ENCODE results near the gene ARHGAP26. TPM values are rescaled to one million over a fixed set of nuclear protein-coding genes. Genes with fewer than 3 reads are reported as not detected.

The ARHGAP26 gene
- total RNA-seq, 1 experiment from 2014 or later, result 54.3 TPM

GRCh38 chr5:142833517-142834449 is 63.6 kb downstream of the ARHGAP26 start:
- no peak overlapping the region for H3K4me3 Mint-ChIP-seq (ENCODE audit: unreplicated experiment)
- CTCF ChIA-PET, result interaction anchor here (0.6 to 2.1 kb wide), 4 partner anchors 63 to 682 kb away, joined by 3 to 10 read pairs (median 4); no protein-coding TSS in a partner anchor

DNA sequence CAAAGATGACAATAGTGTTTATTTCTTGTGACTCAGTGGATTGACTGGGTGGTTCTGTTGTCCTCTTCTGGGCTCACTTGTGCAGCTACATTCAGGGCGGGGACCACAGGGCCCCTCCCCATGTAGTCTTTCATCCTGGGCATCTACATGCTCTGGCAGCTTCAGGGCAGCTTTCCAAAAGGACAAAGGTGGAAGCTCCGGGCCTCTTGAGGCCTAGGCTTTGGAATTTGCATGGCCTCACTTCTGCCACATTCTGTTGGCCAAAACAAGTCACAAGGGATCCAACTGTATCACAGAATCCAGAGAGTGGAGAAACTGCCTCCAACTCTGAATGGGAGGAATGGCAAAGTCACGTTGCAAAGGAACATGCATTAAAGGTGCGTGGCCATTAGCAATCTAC is 64.3 kb downstream of the ARHGAP26 start:
- Mint-ChIP-seq H3K27me3 (ENCODE audit: insufficient read depth, unreplicated experiment) (no peaks in the 10 kb centered on the region), H3K4me1 (ENCODE audit: insufficient read depth, unreplicated experiment) (peaks cover 17% of the 10 kb centered on the region), H3K9me3 (ENCODE audit: unreplicated experiment) (no peaks in the 10 kb centered on the region), H3K27ac (ENCODE audit: low read depth, unreplicated experiment) (no peak overlapping the region), H3K36me3 (ENCODE audit: insufficient read depth, unreplicated experiment) (no peaks in the 10 kb centered on the region), H3K4me3 (ENCODE audit: unreplicated experiment) (no peak overlapping the region)
- ChIA-PET CTCF (interaction anchor here (0.6 to 2.1 kb wide), 5 partner anchors 30 to 683 kb away, joined by 3 to 10 read pairs (median 6); no protein-coding TSS in a partner anchor), POLR2A (interaction anchor here (0.6 to 1.1 kb wide), 3 partner anchors 12 to 40 kb away, joined by 3 to 5 read pairs (median 3); no protein-coding TSS in a partner anchor)
- no TSS peak for BruUV-seq (replicated peaks)
- TF ChIP-seq CTCF (IDR thresholded peaks at IDR 0.05; ENCODE audit: unreplicated experiment), result no peak
- intact Hi-C loops (cut with micrococcal nuclease), result no loop called here
- no peak for DNase-seq (ENCODE audit: unreplicated experiment)

More at GRCh38 chr5:142833517-142834449, 63.6 kb downstream of the ARHGAP26 start:
- Mint-ChIP-seq H3K4me1 (ENCODE audit: insufficient read depth, unreplicated experiment) (peaks cover 23% of the 10 kb centered on the region), H3K36me3 (ENCODE audit: insufficient read depth, unreplicated experiment) (no peaks in the 10 kb centered on the region), H3K9me3 (ENCODE audit: unreplicated experiment) (no peaks in the 10 kb centered on the region), H3K27me3 (ENCODE audit: insufficient read depth, unreplicated experiment) (no peaks in the 10 kb centered on the region), H3K27ac (ENCODE audit: low read depth, unreplicated experiment) (no peak overlapping the region)
- intact Hi-C loops (cut with micrococcal nuclease), result no loop called here
- no peak for TF ChIP-seq CTCF (IDR thresholded peaks at IDR 0.05; ENCODE audit: unreplicated experiment)
- POLR2A ChIA-PET, result interaction anchor here (0.6 to 1.1 kb wide), 2 partner anchors 16 to 41 kb away, joined by 3 to 5 read pairs; no protein-coding TSS in a partner anchor
- no TSS peak for BruUV-seq (replicated peaks)
- no peak for DNase-seq (ENCODE audit: unreplicated experiment)

DNA sequence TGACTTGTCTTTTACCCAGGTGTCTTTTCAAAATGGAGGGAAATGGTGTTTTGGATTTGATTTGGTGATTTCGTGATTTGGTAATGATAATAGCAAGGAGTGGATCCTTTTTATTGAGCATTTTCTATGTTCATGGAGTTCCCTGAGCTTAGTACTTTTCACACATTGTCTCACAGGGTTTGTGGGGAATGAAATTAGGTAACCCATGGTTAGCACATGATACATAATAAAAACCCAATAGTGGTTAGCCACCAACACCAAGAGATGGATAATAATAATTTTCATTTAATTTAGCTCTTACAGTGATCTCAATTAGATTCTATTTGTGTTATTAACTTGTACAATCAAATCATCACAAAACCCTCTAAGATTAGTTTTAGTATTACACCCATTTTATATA is 65.4 kb downstream of the ARHGAP26 start:
- no TSS peak for BruUV-seq (replicated peaks)
- Mint-ChIP-seq H3K4me3 (ENCODE audit: unreplicated experiment) (no peak overlapping the region), H3K27me3 (ENCODE audit: insufficient read depth, unreplicated experiment) (no peaks in the 10 kb centered on the region), H3K36me3 (ENCODE audit: insufficient read depth, unreplicated experiment) (no peaks in the 10 kb centered on the region), H3K9me3 (ENCODE audit: unreplicated experiment) (no peaks in the 10 kb centered on the region), H3K4me1 (ENCODE audit: insufficient read depth, unreplicated experiment) (peaks cover 12% of the 10 kb centered on the region), H3K27ac (ENCODE audit: low read depth, unreplicated experiment) (no peak overlapping the region)
- intact Hi-C loops (cut with micrococcal nuclease), result no loop called here
- no peak for DNase-seq (ENCODE audit: unreplicated experiment)
- ChIA-PET CTCF (interaction anchor here (0.8 to 2.1 kb wide), 7 partner anchors 16 to 122 kb away, joined by 3 to 10 read pairs (median 4); no protein-coding TSS in a partner anchor), POLR2A (interaction anchor here (0.8 to 1.5 kb wide), 2 partner anchors 9 to 250 kb away, joined by 3 to 6 read pairs; no protein-coding TSS in a partner anchor)
- no peak for TF ChIP-seq CTCF (IDR thresholded peaks at IDR 0.05; ENCODE audit: unreplicated experiment)

DNA sequence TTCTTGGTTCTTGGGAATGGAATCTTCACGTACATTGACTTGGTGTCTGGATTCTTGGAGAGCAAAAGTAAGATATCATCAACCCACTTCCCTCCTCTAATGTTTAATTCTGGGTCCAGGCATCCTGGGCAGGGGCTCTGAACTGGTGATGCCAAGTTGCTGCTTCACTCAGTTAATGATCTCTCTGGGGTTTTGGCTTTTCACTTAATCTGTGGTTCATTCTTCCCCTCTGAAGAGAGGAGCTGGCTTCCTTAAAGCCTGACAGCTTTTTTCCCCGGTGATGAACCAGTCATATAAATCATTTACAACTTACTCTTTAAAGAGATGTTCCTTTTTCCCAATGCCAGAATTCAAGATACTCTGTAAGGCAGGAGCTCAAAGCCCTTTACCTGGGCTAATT is 65.9 kb downstream of the ARHGAP26 start:
- no peak for TF ChIP-seq CTCF (IDR thresholded peaks at IDR 0.05; ENCODE audit: unreplicated experiment)
- no peak overlapping the region for H3K4me3 Mint-ChIP-seq (ENCODE audit: unreplicated experiment)
- no peaks in the 10 kb centered on the region for H3K9me3 Mint-ChIP-seq (ENCODE audit: unreplicated experiment)
- intact Hi-C loops (cut with micrococcal nuclease), result no loop called here
- no peaks in the 10 kb centered on the region for H3K27me3 Mint-ChIP-seq (ENCODE audit: insufficient read depth, unreplicated experiment)
- DNase-seq (ENCODE audit: unreplicated experiment), result no peak
- no peaks in the 10 kb centered on the region for H3K36me3 Mint-ChIP-seq (ENCODE audit: insufficient read depth, unreplicated experiment)
- POLR2A ChIA-PET, result interaction anchor here (0.8 to 1.5 kb wide), 2 partner anchors 9 to 250 kb away, joined by 3 to 6 read pairs; no protein-coding TSS in a partner anchor
- H3K4me1 Mint-ChIP-seq (ENCODE audit: insufficient read depth, unreplicated experiment), result peaks cover 7% of the 10 kb centered on the region
- CTCF ChIA-PET, result interaction anchor here (0.9 to 2.1 kb wide), 6 partner anchors 15 to 120 kb away, joined by 3 to 9 read pairs (median 4); no protein-coding TSS in a partner anchor
- no TSS peak for BruUV-seq (replicated peaks)
- H3K27ac Mint-ChIP-seq (ENCODE audit: low read depth, unreplicated experiment), result no peak overlapping the region

All from MCF 10A (cell line).